H9 (cell line): ENCODE data around the gene NUDT3. TPM values are rescaled to one million over a fixed set of nuclear protein-coding genes. Genes with fewer than 3 reads are reported as not detected.

Experiments used
- DNase-seq: peaks from one replicate; pipeline ENCODE4 v3.0.0-alpha.2; 2017
- H2AFZ ChIP-seq: one replicate; pipeline ENCODE4 v1.6.1; 2013; ENCODE audit warnings: mild to moderate bottlenecking, low read length, control low read depth, moderate library complexity
- H2AK5ac ChIP-seq: 2 replicates; pipeline ENCODE4 v1.6.1; 2013; ENCODE audit warnings: low read length, control low read depth, mixed read lengths; ENCODE audit not compliant: insufficient read length
- H2BK120ac ChIP-seq: one replicate; pipeline ENCODE4 v1.6.1; 2013; ENCODE audit warnings: low read depth, mild to moderate bottlenecking, low read length, control low read depth, inconsistent platforms; ENCODE audit not compliant: poor library complexity, severe bottlenecking
- H2BK12ac ChIP-seq: 2 replicates; pipeline ENCODE4 v1.6.1; 2013; ENCODE audit warnings: low read length, control low read depth, mixed read lengths, low read depth; ENCODE audit not compliant: insufficient read length
- H2BK15ac ChIP-seq: 2 replicates; pipeline ENCODE4 v1.6.1; 2013; ENCODE audit warnings: low read depth, low read length, control low read depth
- H2BK20ac ChIP-seq: one replicate; pipeline ENCODE4 v1.6.1; 2013; ENCODE audit warnings: low read depth, mild to moderate bottlenecking, low read length, control low read depth, inconsistent platforms; ENCODE audit not compliant: poor library complexity, severe bottlenecking
- H2BK5ac ChIP-seq: 2 replicates; pipeline ENCODE4 v1.6.1; 2013; ENCODE audit warnings: low read length, control low read depth, mixed read lengths; ENCODE audit not compliant: insufficient read length
- H3K14ac ChIP-seq: 2 replicates; pipeline ENCODE4 v1.6.1; 2013; ENCODE audit warnings: low read length, control low read depth; ENCODE audit not compliant: insufficient read depth
- H3K18ac ChIP-seq: 2 replicates; pipeline ENCODE4 v1.6.1; 2013; ENCODE audit warnings: low read depth, mild to moderate bottlenecking, mixed read lengths, low read length, control low read depth; ENCODE audit not compliant: insufficient read length
- H3K23ac ChIP-seq: 2 replicates; pipeline ENCODE4 v1.6.1; 2013; ENCODE audit warnings: low read length, control low read depth, mixed read lengths, low read depth; ENCODE audit not compliant: insufficient read length
- H3K23me2 ChIP-seq: 2 replicates; pipeline ENCODE4 v1.6.1; 2013; ENCODE audit warnings: low read depth, mild to moderate bottlenecking, mixed read lengths, low read length, control low read depth; ENCODE audit not compliant: insufficient read length, poor library complexity, severe bottlenecking
- H3K27ac ChIP-seq: 2 replicates; pipeline ENCODE4 v1.5.1; 2013; ENCODE audit warnings: low read length, control low read depth, mixed read lengths, low read depth; ENCODE audit not compliant: insufficient read length
- H3K27me3 ChIP-seq: 2 replicates; pipeline ENCODE4 v1.6.1; 2013; ENCODE audit warnings: low read length, control low read depth, inconsistent platforms; ENCODE audit not compliant: insufficient read depth
- H3K4ac ChIP-seq: 2 replicates; pipeline ENCODE4 v1.6.1; 2013; ENCODE audit warnings: low read depth, mild to moderate bottlenecking, control low read depth, inconsistent platforms, low read length, moderate library complexity
- H3K4me1 ChIP-seq: 2 replicates; pipeline ENCODE4 v1.6.1; 2013; ENCODE audit warnings: low read length, control low read depth, inconsistent platforms; ENCODE audit not compliant: insufficient read depth
- H3K4me2 ChIP-seq: 2 replicates; pipeline ENCODE4 v1.6.1; 2013; ENCODE audit warnings: low read length, control low read depth, mixed read lengths; ENCODE audit not compliant: insufficient read length, insufficient read depth
- H3K56ac ChIP-seq: 2 replicates; pipeline ENCODE4 v1.6.1; 2013; ENCODE audit warnings: low read depth, mild to moderate bottlenecking, mixed read lengths, low read length, control low read depth; ENCODE audit not compliant: insufficient read length
- H3K79me1 ChIP-seq: 2 replicates; pipeline ENCODE4 v1.6.1; 2013; ENCODE audit warnings: low read depth, mild to moderate bottlenecking, moderate library complexity, low read length, control low read depth, inconsistent platforms; ENCODE audit not compliant: insufficient read depth, poor library complexity, severe bottlenecking
- H3K79me2 ChIP-seq: 2 replicates; pipeline ENCODE4 v1.6.1; 2013; ENCODE audit warnings: low read length, control low read depth, inconsistent platforms; ENCODE audit not compliant: insufficient read depth
- H3K9ac ChIP-seq: 2 replicates; pipeline ENCODE4 v1.6.1; 2013; ENCODE audit warnings: low read length, control low read depth, mixed read lengths; ENCODE audit not compliant: insufficient read length; ENCODE audit errors: extremely low read depth
- H3K9me3 ChIP-seq: one replicate; pipeline ENCODE4 v1.6.1; 2013; ENCODE audit warnings: low read depth, low read length, inconsistent platforms; ENCODE audit not compliant: control insufficient read depth
- H3T11ph ChIP-seq: one replicate; pipeline ENCODE4 v1.6.1; 2013; ENCODE audit warnings: mild to moderate bottlenecking, low read length, control low read depth, inconsistent platforms
- H4K20me1 ChIP-seq: one replicate; pipeline ENCODE4 v1.6.1; 2013; ENCODE audit not compliant: control insufficient read depth, insufficient read length, insufficient read depth
- H4K5ac ChIP-seq: 2 replicates; pipeline ENCODE4 v1.6.1; 2013; ENCODE audit warnings: low read depth, mild to moderate bottlenecking, mixed read lengths, low read length, control low read depth; ENCODE audit not compliant: insufficient read length
- H4K8ac ChIP-seq: replicated peaks from 2 replicates; pipeline ENCODE4 v1.6.1; 2013; ENCODE audit warnings: low read length, control low read depth, mixed read lengths, low read depth; ENCODE audit not compliant: insufficient read length
- H4K91ac ChIP-seq: 2 replicates; pipeline ENCODE4 v1.6.1; 2013; ENCODE audit warnings: low read depth, mild to moderate bottlenecking, moderate library complexity, mixed read lengths, low read length, control low read depth; ENCODE audit not compliant: insufficient read length
- H3K27ac Mint-ChIP-seq, 3 experiments: 2 replicates in 2 of 3; 3 replicates in 1 of 3; pipeline ENCODE4 v1.8.0; 2020 to 2021; ENCODE audit warnings: mixed read lengths in 3 of 3, mild to moderate bottlenecking in 1 of 3, moderate library complexity in 1 of 3
- H3K27me3 Mint-ChIP-seq: 2 replicates; pipeline ENCODE4 v1.8.0; 2021; ENCODE audit warnings: low read depth, mild to moderate bottlenecking, moderate library complexity, mixed read lengths
- H3K36me3 Mint-ChIP-seq, 3 experiments: 2 replicates in 2 of 3; 3 replicates in 1 of 3; pipeline ENCODE4 v1.8.0; 2020 to 2021; ENCODE audit warnings: low read depth in 3 of 3, mixed read lengths in 3 of 3; ENCODE audit not compliant: insufficient read depth in 1 of 3
- H3K4me1 Mint-ChIP-seq, 2 experiments: 2 replicates each; pipeline ENCODE4 v1.8.0; 2020; ENCODE audit warnings: mixed read lengths in 2 of 2
- H3K4me3 Mint-ChIP-seq, 2 experiments: 2 replicates in 1 of 2; 3 replicates in 1 of 2; pipeline ENCODE4 v1.8.0; 2020 to 2021; ENCODE audit warnings: mild to moderate bottlenecking in 2 of 2, mixed read lengths in 2 of 2, moderate library complexity in 1 of 2
- H3K9me3 Mint-ChIP-seq, 2 experiments: 2 replicates in 1 of 2; 3 replicates in 1 of 2; pipeline ENCODE4 v1.8.0; 2020; ENCODE audit warnings: mild to moderate bottlenecking in 2 of 2, mixed read lengths in 2 of 2, moderate library complexity in 1 of 2
- CTCF ChIP-seq: fragments of 200-600 bp; sonication (generic); conservative IDR thresholded peaks from 3 replicates; pipeline ENCODE4 v1.8.0; 2021; ENCODE audit warnings: antibody characterized with exemption, mild to moderate bottlenecking
- WGBS: extraction: QIAGEN DNeasy Blood & Tissue Kit; methylation state at CpG from one replicate; pipeline ENCODE4 v1.1.7; 2013; ENCODE audit warnings: missing lambda C conversion rate, low lambda C conversion rate, mixed read lengths; ENCODE audit not compliant: insufficient read length; ENCODE audit errors: extremely low coverage; 5-methylcytosine and 5-hydroxymethylcytosine counted together
- total RNA-seq: library from RNA; stranded (reverse); gene quantifications from 2 replicates; pipeline ENCODE4 v1.2.1, GENCODE V29; 2021

NUDT3 gene
- total RNA-seq, 1 experiment from 2014 or later: 23.6 TPM

DNA sequence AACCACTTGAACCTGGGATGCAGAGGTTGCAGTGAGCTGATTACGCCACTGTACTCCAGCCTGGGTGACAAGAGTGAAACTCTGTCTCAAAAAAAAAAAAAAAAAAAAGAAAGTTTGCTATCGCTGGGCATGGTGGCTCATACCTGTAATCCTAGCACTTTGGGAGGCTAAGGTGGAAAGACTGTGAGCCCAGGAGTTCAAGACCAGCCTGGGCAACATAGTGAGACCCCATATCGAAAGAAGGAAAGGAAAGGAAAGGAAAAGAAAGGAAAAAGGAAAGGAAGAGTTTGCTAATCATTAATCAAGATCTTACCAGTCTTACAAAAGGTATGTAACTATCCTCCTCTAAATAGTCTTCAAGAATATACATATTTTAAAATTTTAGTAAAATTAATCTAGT, 88.3 kb downstream of the NUDT3 start:
- no peak overlapping the region for H3K18ac ChIP-seq
- H3K23me2 ChIP-seq: no peaks in the 10 kb centered on the region
- Mint-ChIP-seq H3K4me1 (peaks cover 8 to 20% of the 10 kb centered on the region in 2 experiments; a peak in 3 of 4 replicates), H3K9me3 (no peaks in the 10 kb centered on the region), H3K36me3 (no peaks in the 10 kb centered on the region), H3K4me3 (no peak overlapping the region), H3K27me3 (no peaks in the 10 kb centered on the region), H3K27ac (no peak overlapping the region; a peak in 1 of 7 replicates)
- H2BK15ac ChIP-seq: no peak overlapping the region
- no peak overlapping the region for H4K5ac ChIP-seq
- no peak for TF ChIP-seq CTCF
- H4K8ac ChIP-seq: no peak overlapping the region
- H3T11ph ChIP-seq: no peak overlapping the region
- no peaks in the 10 kb centered on the region for H3K9me3 ChIP-seq
- no peak overlapping the region for H3K9ac ChIP-seq
- H2BK20ac ChIP-seq: no peak overlapping the region
- no peak for DNase-seq
- no peak overlapping the region for H3K4me2 ChIP-seq
- no peak overlapping the region for H2BK12ac ChIP-seq
- no peak overlapping the region for H3K23ac ChIP-seq
- no peak overlapping the region for H4K91ac ChIP-seq
- no peak overlapping the region for H2AFZ ChIP-seq
- H3K4me1 ChIP-seq: no peaks in the 10 kb centered on the region
- no peak overlapping the region for H3K27ac ChIP-seq
- no peaks in the 10 kb centered on the region for H4K20me1 ChIP-seq
- no peaks in the 10 kb centered on the region for H3K27me3 ChIP-seq
- H2BK120ac ChIP-seq: no peak overlapping the region
- no peak overlapping the region for H2BK5ac ChIP-seq
- H3K79me2 ChIP-seq: no peaks in the 10 kb centered on the region
- H2AK5ac ChIP-seq: no peak overlapping the region
- H3K56ac ChIP-seq: no peak overlapping the region
- H3K4ac ChIP-seq: no peak overlapping the region
- H3K79me1 ChIP-seq: peaks cover 3% of the 10 kb centered on the region
- H3K14ac ChIP-seq: no peak overlapping the region
- no CpG with 5 or more reads among the region's 3 CpGs for WGBS
